ENCODE results near the gene ZSCAN20.

GRCh38 chr1:33462405-33463164, 9.9 kb upstream of the ZSCAN20 start:
- TF ChIP-seq CTCF (optimal IDR thresholded peaks at IDR 0.05 in 1 of 3, IDR thresholded peaks at IDR 0.05 in 1 of 3, conservative IDR thresholded peaks at IDR 0.05 in 1 of 3; ENCODE audit: extremely low read depth in 1 of 3, insufficient read depth in 2 of 3, low read length in 3 of 3) (no peak), EZH2 (IDR thresholded peaks at IDR 0.05; ENCODE audit: low read length) (no peak)

Data from keratinocyte (primary cell).